ENCODE data around the gene MAMDC4. TPM values are rescaled to one million over a fixed set of nuclear protein-coding genes. Genes with fewer than 3 reads are reported as not detected.

MAMDC4 gene
- total RNA-seq, 8 experiments from 2014 or later = 1.5 to 10.3 (median 4.7) TPM

Other genes starting within 250 kb of the MAMDC4 start
- gene EGFL7, start 189.4 kb upstream of the MAMDC4 start, total RNA-seq = 10 to 100 TPM in 3 of 8 experiments, 1 to 10 TPM in 1, under 1 TPM in 4; 0.50 to 21.9 (median 4.7) TPM
- gene AGPAT2, start 164.9 kb upstream of the MAMDC4 start, total RNA-seq = 10 to 100 TPM in 2 of 8 experiments, 1 to 10 TPM in 6; 1.5 to 19.7 (median 4.6) TPM
- gene DIPK1B, start 139.8 kb upstream of the MAMDC4 start, total RNA-seq = 10 to 100 TPM in 6 of 8 experiments, 1 to 10 TPM in 1, under 1 TPM in 1; 0.92 to 44.3 (median 27.8) TPM
- gene LCN10, start 109.4 kb upstream of the MAMDC4 start, total RNA-seq = 1 to 10 TPM in 1 of 8 experiments, under 1 TPM in 7; 0.05 to 1.7 (median 0.38) TPM
- gene LCN6, start 103.8 kb upstream of the MAMDC4 start, total RNA-seq = under 1 TPM in 2 of 8 experiments, not detected in 6; 0.41 to 0.76 TPM
- gene LCN8, start 94.1 kb upstream of the MAMDC4 start, total RNA-seq = under 1 TPM in 4 of 8 experiments, not detected in 4; 0.08 to 0.43 (median 0.22) TPM
- gene LCN15, start 87.8 kb upstream of the MAMDC4 start, total RNA-seq = under 1 TPM in 5 of 8 experiments, not detected in 3; 0.21 to 0.43 (median 0.23) TPM
- 10 to 100 TPM; 21.7 to 92.7 (median 39.5) TPM for gene TMEM141, start 61.0 kb upstream of the MAMDC4 start, total RNA-seq
- 1 to 10 TPM in 7 of 8 experiments, under 1 TPM in 1; 0.61 to 3.3 (median 2.5) TPM for gene CCDC183, start 56.0 kb upstream of the MAMDC4 start, total RNA-seq
- 10 to 100 TPM; 33.8 to 83.5 (median 39.5) TPM for gene RABL6, start 44.4 kb upstream of the MAMDC4 start, total RNA-seq
- gene AJM1, start 9.9 kb upstream of the MAMDC4 start, total RNA-seq = 1 to 10 TPM; 1.2 to 5.5 (median 2.6) TPM
- gene PHPT1, start 2.9 kb upstream of the MAMDC4 start, total RNA-seq = 100 to 1,000 TPM; 134 to 366 (median 259) TPM
- gene EDF1, start 14.0 kb downstream of the MAMDC4 start, total RNA-seq = 100 to 1,000 TPM; 506 to 905 (median 719) TPM
- gene TRAF2, start 34.2 kb downstream of the MAMDC4 start, total RNA-seq = 10 to 100 TPM in 4 of 8 experiments, 1 to 10 TPM in 4; 6.8 to 18.4 (median 10.0) TPM
- gene FBXW5, start 92.4 kb downstream of the MAMDC4 start, total RNA-seq = 100 to 1,000 TPM in 1 of 8 experiments, 10 to 100 TPM in 7; 34.1 to 115 (median 45.3) TPM
- gene C8G, start 92.9 kb downstream of the MAMDC4 start, total RNA-seq = 1 to 10 TPM in 5 of 8 experiments, under 1 TPM in 1, not detected in 2; 0.71 to 2.7 (median 1.4) TPM
- 1 to 10 TPM in 5 of 8 experiments, under 1 TPM in 3; 0.38 to 4.3 (median 1.2) TPM for gene LCN12, start 99.9 kb downstream of the MAMDC4 start, total RNA-seq
- 100 to 1,000 TPM in 2 of 8 experiments, 10 to 100 TPM in 2, 1 to 10 TPM in 4; 1.2 to 273 (median 12.3) TPM for gene PTGDS, start 125.2 kb downstream of the MAMDC4 start, total RNA-seq
- gene LCNL1, start 130.6 kb downstream of the MAMDC4 start, total RNA-seq = 1 to 10 TPM in 1 of 8 experiments, under 1 TPM in 7; 0.11 to 1.3 (median 0.73) TPM
- gene PAXX, start 140.1 kb downstream of the MAMDC4 start, total RNA-seq = 10 to 100 TPM; 23.4 to 38.4 (median 27.5) TPM
- 1 to 10 TPM in 1 of 8 experiments, under 1 TPM in 3, not detected in 4; 0.29 to 8.3 (median 0.47) TPM for gene CLIC3, start 144.2 kb downstream of the MAMDC4 start, total RNA-seq
- gene ABCA2, start 175.9 kb downstream of the MAMDC4 start, total RNA-seq = 10 to 100 TPM in 7 of 8 experiments, 1 to 10 TPM in 1; 8.1 to 27.9 (median 18.0) TPM
- 1 to 10 TPM in 1 of 8 experiments, under 1 TPM in 6, not detected in 1; 0.08 to 1.0 (median 0.25) TPM for gene FUT7, start 179.7 kb downstream of the MAMDC4 start, total RNA-seq
- gene NPDC1, start 193.8 kb downstream of the MAMDC4 start, total RNA-seq = 10 to 100 TPM; 19.0 to 61.7 (median 30.5) TPM
- 1 to 10 TPM in 1 of 8 experiments, under 1 TPM in 7; 0.13 to 1.3 (median 0.34) TPM for gene ENTPD2, start 201.7 kb downstream of the MAMDC4 start, total RNA-seq
- gene SAPCD2, start 218.2 kb downstream of the MAMDC4 start, total RNA-seq = 10 to 100 TPM in 2 of 8 experiments, 1 to 10 TPM in 4, under 1 TPM in 2; 0.31 to 12.5 (median 6.4) TPM
- 1 to 10 TPM in 6 of 8 experiments, under 1 TPM in 2; 0.63 to 8.9 (median 4.5) TPM for gene UAP1L1, start 225.2 kb downstream of the MAMDC4 start, total RNA-seq
- gene MAN1B1, start 234.6 kb downstream of the MAMDC4 start, total RNA-seq = 10 to 100 TPM; 28.6 to 89.3 (median 50.3) TPM